B cell (primary cell): ENCODE results near the gene ANKRD33B.

ENCODE experiments used
- EZH2 ChIP-seq: IDR thresholded peaks from 2 replicates; pipeline ENCODE4 v1.6.1; 2012; ENCODE audit warnings: borderline replicate concordance, low read depth, mild to moderate bottlenecking, moderate library complexity, low read length; ENCODE audit not compliant: insufficient read depth, poor library complexity, severe bottlenecking
- TF ChIP-seq, protein P1 (sequence below): fragments of 200-600 bp; IDR thresholded peaks from one replicate; pipeline ENCODE4 v1.8.0; 2022; ENCODE audit warnings: antibody characterized with exemption, mild to moderate bottlenecking

- TF ChIP-seq, protein P1, sequence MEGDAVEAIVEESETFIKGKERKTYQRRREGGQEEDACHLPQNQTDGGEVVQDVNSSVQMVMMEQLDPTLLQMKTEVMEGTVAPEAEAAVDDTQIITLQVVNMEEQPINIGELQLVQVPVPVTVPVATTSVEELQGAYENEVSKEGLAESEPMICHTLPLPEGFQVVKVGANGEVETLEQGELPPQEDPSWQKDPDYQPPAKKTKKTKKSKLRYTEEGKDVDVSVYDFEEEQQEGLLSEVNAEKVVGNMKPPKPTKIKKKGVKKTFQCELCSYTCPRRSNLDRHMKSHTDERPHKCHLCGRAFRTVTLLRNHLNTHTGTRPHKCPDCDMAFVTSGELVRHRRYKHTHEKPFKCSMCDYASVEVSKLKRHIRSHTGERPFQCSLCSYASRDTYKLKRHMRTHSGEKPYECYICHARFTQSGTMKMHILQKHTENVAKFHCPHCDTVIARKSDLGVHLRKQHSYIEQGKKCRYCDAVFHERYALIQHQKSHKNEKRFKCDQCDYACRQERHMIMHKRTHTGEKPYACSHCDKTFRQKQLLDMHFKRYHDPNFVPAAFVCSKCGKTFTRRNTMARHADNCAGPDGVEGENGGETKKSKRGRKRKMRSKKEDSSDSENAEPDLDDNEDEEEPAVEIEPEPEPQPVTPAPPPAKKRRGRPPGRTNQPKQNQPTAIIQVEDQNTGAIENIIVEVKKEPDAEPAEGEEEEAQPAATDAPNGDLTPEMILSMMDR: no peak
- no peak for TF ChIP-seq EZH2
Observed at GRCh38 chr5:10538789-10539686, 24.8 kb upstream of the ANKRD33B start.
